ENCODE data around the gene ADAMTS18.

Gene ADAMTS18

DNA sequence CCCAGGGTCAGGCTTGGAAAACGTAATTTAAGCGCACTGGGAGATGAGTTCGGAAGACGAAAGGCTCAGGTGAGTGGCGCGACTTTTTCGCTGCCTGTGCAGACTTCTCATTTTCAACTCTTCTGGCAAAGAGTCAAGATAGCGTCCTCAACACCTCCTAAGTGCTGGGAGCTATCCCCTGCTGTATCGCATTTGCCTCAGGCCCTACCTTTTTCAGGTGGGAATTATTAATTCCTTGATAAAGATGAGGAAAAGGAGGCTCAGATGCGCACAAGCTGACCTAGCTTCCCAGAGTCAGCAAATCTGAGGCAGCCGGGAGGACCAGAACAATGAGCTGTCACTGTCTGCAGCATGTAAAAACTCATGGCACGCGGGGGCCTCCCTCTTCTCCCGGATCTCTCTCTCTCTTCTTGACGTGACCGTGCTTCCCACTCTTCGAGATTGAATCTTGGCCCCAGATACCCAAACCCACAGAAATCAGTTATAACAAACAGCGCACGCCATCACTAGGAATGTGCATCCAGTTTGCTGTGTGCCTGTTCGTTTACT lies 512 bp upstream of the ADAMTS18 start:
- no peak for DNase-seq

DNA sequence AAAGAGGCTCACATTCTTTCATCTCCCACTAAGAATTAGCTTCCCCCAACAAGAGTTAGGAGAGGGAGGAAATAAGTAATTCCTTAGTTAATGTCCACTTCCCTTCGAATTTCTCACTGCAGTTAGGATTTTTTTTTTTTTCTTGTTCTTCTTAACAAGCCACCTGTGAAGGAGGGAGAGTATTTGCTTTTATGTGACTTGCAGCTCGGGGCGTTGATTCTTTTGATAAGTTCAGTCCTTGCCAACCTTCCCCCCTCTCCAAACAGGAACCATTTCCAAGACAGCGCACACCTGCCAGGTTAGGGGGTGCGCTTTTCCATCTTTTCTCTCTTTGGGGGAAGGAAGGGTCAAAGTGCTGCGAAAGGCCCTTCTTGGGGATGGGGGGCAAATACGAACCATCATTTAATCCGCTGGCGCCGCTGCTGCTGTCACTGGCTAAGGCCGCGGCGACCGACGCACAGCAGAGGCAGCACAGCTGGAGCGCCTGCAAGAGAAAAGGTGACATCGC lies 758 bp downstream of the ADAMTS18 start:
- no peak for DNase-seq

DNA sequence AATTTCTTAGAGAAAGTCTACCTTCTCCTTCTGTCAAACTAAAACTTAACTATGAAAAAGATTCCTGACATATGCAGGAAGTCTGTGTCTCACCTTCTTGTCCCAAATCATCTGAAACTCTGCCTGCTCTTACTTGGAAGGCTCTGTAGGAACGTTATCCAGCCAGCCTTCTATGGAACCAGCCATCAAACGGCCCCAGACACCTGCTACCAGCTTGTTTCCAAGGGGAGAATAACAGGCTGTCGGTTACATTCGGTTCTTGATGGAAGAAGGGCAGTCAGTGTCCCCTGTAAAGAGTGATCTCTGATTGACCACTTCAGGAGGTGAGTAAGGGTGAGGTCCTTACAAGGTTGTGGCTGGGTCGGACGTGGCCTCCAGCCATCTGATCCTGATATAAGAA lies 1.7 kb downstream of the ADAMTS18 start:
- DNase-seq = no peak

DNA sequence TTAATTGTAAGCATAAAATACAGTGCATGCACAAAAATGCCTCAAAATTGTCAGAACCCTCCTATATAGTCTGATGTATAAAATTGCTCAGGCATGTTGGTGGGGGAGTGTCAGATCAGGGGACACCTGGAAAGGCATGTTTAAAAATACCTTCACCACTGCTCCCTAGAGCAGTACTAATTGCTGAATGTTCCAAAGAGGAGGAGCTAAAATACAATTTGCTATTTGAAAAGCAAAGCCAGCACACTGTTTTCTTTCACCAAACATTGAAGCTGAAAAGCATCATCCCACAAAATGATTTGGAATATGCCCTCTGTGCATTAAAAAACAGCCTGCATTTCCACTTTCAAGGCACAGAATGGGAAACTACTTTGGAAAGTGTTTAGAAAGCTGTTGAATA lies 2.6 kb downstream of the ADAMTS18 start:
- DNase-seq = no peak

DNA sequence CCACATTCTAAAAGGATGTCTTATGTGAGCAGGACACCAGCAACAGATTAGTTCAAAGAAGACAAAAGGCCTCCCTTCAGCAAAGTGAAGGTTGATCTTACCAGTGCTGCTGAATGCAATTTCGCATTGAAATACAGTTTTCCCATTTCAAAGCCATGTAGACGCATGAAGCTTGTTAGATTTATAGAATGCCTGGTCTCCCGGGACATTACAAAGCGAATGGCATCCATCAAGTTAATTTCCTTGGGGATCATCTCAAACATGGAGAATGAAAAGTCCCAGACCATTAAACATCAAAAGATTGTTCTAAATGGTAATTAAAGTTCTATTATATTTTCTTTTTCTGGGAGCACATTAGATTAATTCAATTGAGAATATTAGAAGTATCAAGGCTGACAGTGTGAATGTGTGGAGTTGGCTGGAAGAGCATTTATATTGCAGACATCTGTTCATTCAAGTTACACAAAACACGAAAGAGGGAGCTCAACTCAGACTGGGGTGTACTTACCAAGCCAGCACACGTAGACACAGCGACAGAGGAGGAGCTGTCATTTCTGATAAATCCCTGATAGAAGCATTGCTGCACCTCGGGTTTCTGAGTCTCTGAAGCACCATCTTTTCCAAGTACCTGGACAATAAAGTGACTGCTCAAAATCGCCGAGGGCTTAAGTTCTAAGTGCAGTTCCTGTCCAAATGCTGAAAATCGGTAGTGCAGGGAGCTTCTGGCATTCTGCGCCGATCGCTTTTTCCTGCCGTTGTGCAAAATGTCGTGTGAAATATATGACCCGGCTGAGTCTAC lies 3.8 kb downstream of the ADAMTS18 start:
- no peak for DNase-seq

DNA sequence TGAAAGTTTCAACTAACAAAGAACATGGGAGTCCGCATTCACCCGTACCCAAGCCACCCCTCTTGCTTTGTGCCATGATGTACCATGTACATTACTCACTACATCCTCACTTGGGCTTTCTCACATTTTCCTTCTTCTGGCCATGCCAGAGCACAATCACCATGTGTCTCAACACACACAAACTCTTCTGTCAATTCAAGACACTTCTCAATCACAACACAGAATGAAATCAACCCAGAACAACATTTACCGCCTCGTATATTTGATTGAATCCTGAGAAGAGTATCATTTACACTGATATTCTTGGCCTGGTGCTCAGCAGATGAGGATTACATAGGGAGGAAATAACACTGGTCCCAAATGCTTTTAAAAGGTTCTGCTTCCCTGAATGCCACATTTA lies 4.5 kb downstream of the ADAMTS18 start:
- DNase-seq = no peak

DNA sequence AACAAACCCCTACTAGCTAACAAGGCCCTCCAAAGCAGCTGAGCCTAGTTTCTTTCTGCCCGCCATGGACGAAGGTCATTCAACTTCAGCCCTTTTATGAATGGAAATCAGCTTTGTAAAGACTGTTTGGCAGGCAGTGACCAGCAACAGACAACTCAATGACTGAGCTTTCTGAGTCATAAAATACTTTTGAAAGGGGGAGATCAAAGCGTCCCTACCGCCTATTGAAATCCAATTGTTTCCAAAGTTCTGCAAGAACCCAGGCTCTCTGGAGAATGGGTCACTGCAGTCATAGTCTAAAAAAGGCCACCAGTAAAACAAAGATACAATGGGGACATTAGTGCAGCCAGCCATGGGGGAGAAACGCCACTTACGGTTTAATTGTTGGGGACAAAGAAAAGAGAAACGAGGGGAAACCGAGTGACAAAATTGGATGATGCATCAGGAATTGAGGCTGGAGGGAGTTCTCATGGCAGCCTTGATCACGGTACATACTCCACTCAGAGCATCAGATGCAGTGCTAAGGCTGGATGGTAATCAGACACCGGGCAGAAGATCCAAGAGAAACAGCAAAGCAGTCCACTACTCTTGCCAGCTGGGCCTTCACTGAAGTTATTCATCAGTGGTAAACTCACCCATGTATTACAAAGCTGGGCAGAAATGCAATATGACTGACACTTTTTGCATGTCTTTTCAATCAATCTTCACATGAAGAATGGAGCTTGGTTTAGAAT lies 9.8 kb downstream of the ADAMTS18 start:
- DNase-seq = no peak

DNA sequence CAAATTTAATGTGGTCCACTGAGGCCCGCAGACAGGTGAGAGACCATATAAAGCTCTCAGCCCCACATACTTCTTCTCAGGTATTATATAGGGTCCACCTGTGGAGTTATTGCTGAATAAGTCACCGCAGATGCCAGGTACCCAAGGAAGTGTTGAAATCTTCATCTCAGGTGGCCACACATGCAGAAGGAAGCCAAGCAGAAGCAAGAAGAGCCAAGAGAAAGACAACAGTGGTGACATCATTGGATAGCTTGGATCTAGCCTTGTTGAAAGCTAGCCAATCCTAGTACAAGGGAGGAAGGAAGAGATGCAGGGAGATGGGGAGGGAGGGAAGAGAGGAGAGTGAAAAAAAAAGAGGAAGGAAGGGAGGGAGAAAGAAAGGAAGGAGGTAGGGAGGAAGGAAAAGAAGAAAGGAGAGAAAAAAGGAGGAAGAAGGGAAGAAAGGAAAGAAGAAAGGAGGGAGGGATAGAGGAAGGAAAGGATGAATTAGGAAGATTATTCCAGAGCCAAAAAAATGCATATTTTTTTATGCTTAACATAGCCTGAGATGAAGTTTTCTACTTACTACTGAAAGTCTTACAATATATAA lies 12.5 kb downstream of the ADAMTS18 start:
- no peak for DNase-seq

DNA sequence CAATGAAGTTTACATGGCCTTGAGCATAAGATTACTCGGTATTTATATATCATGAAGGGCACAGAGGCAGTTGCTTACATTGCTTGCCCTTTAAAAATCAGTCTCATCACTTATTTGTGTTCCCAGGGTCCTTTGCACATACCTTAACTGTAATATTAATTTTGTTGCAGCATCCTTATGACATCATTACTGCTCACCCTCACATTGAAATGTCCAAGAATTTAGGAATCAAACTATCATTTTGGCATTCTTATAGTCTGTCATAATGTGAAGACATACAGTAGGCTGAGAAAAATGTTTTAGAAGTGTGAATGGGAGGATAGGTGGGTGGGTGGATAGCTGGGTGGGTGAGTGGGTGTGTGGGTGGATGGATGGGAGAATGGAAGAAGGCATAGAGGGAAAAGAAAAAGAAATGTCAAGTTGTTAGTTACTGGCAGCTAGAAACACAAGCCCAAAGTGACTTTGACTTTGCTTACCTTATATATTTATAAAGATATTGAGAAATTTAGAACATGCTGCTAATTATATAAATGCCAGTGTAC lies 17.8 kb downstream of the ADAMTS18 start:
- DNase-seq = no peak

DNA sequence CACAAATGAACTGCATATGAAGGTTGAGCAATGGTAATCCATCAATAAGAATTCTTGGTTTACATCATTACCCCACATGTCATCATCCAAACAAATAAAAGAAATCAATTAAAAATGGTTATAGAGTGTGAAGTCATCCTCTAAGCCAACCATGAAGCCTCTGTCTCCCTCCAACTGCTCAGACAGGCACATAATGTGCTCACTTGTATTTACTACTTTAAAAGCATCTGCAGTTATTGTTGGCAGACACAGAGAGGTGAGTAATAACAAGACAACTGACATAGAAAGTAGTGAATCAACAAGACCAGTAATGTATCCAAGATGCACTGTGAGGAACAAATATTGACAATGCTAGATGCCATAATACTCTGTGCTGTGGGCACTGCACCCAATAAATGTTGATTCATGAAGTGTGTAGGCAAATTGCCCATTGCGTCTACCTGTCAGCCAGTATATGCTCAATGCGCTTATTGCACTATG lies 20.0 kb downstream of the ADAMTS18 start:
- no peak for DNase-seq

DNA sequence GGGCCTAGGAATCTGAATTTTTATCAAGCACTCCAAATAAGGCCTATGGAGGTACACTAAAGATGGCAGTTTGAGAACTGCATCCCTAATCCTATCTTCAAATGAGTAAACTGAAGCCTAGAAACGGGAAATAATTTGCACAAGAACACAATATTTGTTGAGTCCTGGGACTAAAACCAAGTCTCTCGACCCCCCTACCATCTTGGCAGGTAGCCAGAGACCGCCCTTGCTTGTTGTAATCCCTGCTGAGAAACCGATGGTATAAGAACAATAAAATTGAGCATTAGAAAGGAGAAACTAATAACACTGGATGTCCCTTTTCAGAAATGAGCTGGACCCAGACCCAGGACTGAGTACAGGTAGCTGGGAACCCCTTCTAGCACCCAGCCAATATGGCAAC lies 24.4 kb downstream of the ADAMTS18 start:
- DNase-seq = no peak

DNA sequence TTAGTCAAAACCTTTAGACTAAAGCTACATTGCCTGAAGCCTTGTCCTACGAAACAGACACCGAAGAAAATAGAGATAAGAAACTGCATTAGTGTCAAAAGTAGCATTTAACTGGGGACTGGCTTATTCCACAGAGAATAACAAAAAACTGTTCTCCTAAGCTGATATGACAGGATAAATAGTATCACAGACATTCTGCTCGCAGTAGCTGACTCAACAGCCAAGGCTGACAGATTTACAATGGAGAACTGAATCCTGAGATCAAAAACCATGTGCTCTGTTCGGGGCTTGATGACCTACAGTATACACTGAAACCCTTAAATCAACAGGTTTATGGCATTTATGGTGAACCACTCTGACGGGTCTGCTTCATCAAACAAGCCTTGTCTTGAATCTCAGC lies 25.5 kb downstream of the ADAMTS18 start:
- no peak for DNase-seq

DNA sequence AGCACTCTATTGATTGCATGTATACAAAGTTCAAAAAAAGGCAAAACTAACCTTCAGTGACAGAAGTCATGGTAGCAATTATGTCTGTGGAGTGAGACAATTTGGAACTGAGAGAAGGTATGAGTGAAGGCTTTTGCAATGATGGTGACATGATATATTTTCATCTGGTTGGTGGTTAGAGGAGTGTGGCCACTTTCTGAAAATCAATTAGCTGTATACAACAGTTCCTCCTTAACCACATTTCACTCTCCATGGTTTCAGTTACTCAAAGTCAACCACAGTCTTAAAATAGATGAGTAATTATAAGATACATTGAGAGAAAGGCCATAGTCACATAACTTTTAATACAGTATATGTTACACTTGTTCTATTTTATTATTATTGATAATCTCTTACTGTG lies 26.2 kb downstream of the ADAMTS18 start:
- DNase-seq = no peak

DNA sequence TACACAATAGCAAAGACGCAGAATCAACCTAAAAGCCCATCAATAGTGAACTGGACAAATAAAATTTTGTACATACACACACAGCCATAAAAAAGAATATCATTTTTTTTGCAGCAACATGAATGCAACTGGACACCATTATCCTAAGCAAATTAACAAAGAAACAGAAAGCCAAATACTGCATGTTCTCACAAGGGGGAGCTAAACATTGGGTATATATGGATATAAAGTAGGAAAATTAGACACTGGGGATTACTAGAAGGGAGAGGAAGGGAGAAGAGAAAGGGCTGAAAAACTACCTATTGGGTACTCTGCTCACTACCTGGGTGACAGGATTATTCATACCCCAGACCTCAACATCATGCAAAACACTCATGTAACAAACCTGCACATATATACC lies 28.2 kb downstream of the ADAMTS18 start:
- DNase-seq = no peak

DNA sequence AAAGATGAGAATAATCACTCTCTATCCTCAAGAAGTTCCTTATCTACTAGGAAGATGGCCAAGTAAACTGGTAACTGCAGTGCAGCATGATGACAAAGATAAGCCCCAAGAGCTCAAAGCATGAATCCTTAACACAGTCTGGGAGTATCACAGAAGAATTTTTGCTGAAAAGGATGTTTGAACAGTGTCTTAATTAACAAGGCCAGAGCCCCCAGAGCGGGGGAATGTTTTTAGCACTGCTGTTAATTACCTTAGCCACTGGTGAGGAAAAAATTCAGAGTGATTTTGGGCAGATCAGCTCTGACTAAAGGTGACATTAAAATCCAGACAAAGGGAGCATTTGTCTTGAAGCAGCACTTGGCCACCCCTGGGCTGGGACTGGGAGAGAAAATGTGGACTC lies 30.1 kb downstream of the ADAMTS18 start:
- DNase-seq = no peak

DNA sequence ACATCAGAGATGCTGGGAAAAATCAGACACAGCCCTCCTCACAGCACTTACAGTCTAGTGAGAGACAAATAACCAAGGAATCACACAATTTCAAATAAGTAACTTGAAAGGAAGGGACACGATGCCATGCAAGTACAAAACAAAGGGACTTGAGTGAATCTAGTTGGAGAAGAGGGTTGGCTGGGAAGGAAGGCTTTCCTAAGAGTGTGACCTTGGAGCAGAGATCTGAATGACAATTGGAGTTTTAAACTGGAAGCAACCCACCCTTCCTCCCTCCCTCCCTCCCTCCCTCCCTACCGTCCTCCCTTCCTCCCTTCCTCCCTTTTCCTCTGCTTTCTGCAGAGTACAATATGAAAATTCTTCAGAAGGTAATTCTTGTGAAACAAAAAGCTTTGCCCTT lies 31.1 kb downstream of the ADAMTS18 start:
- DNase-seq = no peak

DNA sequence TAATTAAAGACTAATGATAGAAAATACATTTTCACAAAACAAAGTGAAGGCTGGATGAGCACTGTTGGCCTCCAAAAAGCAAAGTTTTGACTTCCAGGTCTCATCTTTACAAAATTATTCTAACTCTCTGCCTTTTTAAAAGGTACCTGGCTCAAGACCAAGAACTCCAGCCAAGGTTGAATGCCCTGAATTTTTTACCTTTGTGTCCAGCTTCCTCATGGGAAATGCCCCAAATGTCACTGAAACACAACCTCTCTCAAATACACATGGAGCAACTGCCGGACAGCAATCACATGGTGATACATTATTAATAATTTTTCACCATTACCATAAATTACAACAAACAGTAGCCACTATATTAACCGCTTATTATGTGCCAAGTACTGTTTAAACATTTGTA lies 32.2 kb downstream of the ADAMTS18 start:
- no peak for DNase-seq

DNA sequence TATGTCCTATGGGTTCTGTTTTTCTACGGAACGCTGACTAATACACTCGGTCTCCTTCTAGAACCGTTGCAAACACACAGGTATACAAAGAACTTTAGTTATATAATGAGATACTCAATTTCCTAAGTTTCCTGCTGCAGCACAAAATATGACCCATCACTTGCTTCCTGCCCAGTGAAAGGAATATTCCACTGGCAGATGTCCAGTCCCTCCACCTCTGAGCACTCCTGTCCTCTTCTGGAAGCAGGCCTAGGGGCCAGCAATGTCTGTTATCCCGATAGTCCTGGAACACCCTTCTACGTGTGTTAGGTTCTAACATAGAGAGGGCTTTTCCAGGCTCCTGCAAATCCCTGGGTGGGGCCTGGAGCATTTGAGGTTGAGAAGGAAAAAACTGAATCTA lies 32.7 kb downstream of the ADAMTS18 start:
- no peak for DNase-seq

DNA sequence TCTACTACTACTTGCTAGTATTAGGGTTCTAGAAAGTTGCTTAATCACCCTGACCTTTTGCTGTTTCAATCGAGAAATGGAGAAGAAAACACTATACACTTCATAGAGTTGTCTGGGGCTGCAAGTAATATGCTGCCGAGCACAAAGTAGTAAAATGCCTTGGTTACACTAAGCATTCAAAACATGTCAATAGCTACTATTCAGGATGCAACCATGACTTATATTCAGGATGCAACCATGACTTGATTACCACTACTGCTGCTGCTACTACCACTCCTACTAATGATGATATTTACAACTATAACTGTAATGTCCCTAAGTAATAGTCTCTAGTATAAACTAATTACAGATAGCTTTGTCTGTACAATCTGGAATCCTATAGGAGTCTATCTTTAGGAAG lies 35.3 kb downstream of the ADAMTS18 start:
- no peak for DNase-seq

DNA sequence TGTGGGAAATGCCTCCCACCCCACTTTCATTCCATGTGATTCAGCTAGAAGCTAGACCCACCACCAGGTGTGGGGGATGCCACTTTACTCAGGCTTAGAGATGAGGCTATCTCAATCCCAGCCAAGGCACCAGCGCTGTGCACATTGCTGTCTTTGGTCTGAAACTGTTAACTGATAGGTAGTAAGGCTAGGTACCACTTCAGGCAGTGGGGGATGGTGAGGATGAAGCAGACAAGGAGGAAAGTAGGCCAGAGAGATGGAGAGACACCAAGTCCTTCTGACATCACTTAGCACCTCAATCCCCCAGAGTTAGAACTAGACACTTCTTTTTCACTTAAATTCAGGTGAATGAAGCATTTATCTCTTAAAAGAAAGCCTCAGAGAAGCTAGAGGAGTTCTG lies 35.8 kb downstream of the ADAMTS18 start:
- no peak for DNase-seq

DNA sequence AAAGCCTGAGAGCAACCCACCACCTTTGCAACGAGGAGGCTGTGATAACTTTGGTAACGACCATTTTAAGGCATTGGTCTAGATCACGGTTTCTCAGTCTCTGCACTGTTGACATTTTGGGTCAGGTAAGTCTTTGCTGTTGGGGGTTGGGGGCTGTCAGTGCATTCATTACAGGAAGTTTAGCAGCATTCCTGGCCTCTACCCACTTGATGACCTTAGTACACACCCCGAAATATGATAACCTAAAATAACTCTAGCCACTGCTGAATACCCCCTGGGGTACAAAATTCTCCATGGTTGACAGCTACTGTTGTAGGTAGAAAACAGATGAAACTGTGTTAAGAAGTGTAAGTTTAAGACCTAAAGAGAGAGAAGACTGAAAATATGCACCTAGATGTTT lies 36.3 kb downstream of the ADAMTS18 start:
- DNase-seq = no peak

DNA sequence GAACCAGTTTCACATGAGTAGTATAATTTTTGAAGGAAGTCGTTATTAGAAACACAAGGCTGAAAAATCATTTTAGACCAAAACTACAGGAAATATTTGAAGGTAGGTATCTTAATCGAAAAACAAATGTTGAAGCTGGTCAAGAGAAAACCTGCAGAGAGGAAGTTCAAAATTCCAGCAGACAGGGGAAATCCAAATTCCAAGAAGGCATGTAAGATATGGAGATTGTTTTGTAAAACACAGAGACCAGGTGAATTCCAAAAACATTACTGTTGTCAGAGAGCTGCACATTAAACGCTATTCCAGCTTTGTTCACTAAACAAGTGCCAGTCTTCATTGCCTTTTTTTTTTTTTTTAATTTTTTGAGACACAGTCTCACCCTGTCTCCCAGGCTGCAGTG lies 38.4 kb downstream of the ADAMTS18 start:
- DNase-seq = no peak

DNA sequence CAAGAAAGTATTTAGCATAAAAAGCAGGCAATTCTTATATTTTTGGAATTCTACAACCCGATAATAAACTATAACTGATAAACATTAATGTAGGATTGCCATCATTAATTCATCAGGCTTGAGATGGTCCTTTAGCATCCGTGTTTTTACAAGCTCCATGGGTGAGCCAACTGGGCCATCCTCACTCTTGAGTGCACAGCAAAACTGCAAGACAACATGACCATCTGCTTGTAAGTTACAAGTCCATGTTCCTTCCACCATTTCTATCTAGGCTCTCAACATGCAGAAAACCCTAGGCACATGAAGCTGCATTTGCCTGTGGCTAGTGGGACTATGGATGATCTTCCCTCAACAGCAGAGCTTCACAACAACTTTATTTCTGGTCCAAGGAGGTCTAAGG lies 40.1 kb downstream of the ADAMTS18 start:
- DNase-seq = no peak

Data from activated CD4-positive, alpha-beta T cell treated with anti-CD3 and anti-CD28 coated beads for 1 hour (primary cell).